Fibroblast of pulmonary artery (primary cell): ENCODE measurements around the gene NXPH3.

Source experiments
- DNase-seq: peaks from one replicate; pipeline ENCODE4 v3.0.0-alpha.2; 2010; ENCODE audit warnings: low read depth
- H3K4me3 ChIP-seq: replicated peaks from 2 replicates; pipeline ENCODE4 v1.5.1; 2011; ENCODE audit warnings: low read depth, mild to moderate bottlenecking, control low read depth, low read length, moderate library complexity
- TF ChIP-seq, protein P1 (sequence below): IDR thresholded peaks from 2 replicates; pipeline ENCODE4 v1.5.1; 2011; ENCODE audit warnings: mild to moderate bottlenecking, control low read depth, low read length, inconsistent platforms; ENCODE audit errors: missing control alignments

The NXPH3 gene

DNA sequence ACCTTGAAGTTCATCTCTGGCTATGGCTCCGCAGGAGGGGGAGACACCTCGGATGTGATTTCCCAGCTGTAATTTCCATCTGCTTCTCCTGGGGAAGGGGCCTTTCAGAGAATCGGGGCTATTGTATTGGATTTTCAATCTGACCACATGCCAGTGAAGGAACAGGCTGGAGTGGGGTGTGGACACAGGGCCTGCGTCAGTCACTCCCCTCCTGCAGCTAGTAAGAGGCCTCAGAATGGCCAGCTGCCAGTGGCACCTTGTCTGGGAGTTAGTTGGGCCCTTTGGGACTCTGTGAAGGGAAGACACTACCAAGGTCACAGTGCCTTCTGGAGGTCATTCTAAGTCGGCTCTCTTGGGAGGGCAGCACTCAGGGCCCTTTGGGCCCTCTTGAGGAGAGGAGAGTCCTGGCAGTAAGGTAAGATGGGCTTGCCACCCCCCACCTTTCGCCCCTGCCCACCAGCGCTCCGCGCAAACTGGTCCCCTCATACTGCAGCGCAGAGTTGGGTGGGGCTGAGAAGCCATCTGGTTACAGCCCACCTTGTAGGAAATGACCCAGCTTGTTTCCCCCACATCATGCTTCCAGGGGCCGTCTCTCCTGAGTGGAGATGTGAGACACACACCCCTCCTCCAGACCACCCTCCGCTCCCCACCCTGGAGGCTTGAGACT is 5.4 kb downstream of the NXPH3 start:
- no peak for DNase-seq
- TF ChIP-seq, protein P1, sequence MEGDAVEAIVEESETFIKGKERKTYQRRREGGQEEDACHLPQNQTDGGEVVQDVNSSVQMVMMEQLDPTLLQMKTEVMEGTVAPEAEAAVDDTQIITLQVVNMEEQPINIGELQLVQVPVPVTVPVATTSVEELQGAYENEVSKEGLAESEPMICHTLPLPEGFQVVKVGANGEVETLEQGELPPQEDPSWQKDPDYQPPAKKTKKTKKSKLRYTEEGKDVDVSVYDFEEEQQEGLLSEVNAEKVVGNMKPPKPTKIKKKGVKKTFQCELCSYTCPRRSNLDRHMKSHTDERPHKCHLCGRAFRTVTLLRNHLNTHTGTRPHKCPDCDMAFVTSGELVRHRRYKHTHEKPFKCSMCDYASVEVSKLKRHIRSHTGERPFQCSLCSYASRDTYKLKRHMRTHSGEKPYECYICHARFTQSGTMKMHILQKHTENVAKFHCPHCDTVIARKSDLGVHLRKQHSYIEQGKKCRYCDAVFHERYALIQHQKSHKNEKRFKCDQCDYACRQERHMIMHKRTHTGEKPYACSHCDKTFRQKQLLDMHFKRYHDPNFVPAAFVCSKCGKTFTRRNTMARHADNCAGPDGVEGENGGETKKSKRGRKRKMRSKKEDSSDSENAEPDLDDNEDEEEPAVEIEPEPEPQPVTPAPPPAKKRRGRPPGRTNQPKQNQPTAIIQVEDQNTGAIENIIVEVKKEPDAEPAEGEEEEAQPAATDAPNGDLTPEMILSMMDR = no peak
- H3K4me3 ChIP-seq = no peak overlapping the region

DNA sequence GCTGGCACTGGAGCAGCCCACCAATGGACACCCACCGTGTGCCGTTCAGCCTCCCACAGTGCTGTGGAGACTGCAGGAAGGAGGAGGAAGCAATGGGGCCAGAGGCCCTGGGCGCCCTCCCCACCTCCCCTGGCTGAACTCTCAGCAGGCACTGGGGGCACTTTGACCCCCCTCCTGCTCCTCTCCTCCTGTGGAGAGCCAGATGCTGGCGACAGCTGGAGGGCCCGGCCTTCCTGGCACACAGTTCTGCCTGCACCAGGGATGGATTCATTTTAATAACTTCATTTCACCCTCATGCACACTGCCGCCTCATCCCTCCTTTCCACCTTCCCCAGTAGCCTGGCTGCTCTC is 6.0 kb downstream of the NXPH3 start:
- H3K4me3 ChIP-seq = no peak overlapping the region
- TF ChIP-seq, protein P1 = no peak

DNA sequence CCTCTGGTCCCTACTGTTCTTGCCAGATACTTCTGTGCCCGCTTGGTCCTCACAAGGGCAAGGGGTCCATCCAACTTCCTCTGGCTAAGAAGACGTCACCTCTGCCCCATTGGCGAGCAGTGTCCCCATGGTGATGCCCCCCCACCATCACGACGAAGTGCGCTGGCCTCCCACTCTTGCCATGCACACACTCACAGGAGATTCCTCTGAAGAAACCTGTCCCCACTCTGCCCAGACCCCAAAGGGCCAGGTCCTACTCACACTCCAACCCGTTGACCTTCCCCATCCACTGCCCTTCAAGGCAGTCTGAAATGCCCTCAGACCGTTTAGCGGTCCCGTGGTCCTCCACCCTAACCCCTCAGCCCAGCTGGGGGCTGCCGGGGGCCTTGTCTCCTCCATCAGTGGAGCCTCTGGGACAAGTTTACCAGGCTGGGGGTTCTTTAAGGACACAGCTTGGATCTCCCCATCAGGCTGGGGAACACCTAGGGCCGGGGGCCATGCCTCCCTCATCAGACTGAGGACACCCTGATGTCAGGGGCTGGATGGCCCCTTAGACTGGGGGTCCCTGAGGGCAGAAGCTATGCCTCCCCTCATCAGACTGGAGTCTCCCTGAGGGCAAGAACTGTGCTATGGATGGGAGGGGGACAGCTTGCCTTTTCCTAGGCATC is 6.5 kb downstream of the NXPH3 start:
- TF ChIP-seq, protein P1 = no peak
- no peak for DNase-seq
- H3K4me3 ChIP-seq = no peak overlapping the region

More for the DNA sequence above, 6.0 kb downstream of the NXPH3 start:
- no peak for DNase-seq

DNA sequence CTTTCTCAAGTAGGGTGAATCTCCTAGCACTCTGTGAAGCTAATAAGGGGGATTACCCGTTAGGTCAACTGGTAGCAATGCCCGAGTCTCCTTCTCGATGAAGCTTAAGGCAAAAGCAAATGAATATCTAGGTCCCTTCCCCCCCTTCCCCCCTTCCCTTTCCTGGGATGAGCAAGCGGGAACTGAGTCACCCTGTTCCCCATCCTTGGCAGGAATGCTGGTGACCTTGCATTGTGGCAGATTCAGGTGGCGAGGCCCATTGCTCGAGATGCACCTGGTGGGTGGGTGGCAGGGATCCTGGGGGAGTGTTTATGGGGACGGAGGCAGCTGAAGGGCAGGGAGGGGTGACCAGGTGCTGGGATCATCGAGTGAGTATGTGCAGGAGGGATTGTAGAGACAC is 7.1 kb downstream of the NXPH3 start:
- TF ChIP-seq, protein P1 = no peak
- no peak overlapping the region for H3K4me3 ChIP-seq
- no peak for DNase-seq

DNA sequence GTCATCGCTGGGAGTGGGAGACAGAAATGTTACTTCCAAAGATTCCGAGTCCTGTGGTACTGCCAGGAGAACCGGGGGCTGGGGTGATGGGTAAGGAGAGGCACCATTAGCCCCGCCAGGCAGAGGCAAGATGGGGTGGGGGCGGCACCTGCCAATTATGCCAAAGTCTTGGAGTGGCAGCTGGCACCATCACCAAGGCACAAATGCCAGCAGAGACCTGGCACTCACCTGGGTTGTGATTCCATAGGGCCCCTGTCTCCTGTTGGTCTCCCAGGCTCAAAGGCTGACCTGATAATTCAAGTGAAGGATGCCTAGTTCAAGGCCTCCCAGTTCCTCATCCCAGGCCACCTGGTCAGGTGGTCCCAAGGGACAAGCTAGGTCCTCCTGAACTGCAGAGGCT is 7.6 kb downstream of the NXPH3 start:
- DNase-seq = no peak
- H3K4me3 ChIP-seq = no peak overlapping the region
- TF ChIP-seq, protein P1 = no peak

DNA sequence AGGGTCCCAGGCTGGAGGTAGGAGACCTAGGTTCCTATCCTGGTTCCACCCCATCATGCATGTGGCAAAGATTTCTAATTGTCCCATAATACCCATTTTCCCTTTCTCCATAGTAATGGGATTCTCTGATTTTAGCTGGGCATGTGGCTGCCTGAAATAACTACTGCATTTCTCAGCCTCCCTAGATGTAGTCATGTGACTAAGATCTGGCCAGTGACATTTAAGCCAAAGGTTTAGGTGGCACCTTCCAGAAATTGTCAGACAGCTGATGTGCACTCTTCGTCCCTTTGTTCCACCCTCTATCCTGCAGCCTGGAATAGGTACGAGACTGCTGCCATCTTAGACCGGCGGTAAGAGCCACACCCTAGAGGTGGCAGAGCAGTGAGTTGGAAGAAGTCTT is 8.2 kb downstream of the NXPH3 start:
- DNase-seq = no peak
- TF ChIP-seq, protein P1 = no peak
- H3K4me3 ChIP-seq = no peak overlapping the region
